NCI-H2029 (cell line): ENCODE measurements around the gene AOX1.
"Not testable (repeated sequence)": the region's sequence is repeated elsewhere in the genome, so short reads cannot be mapped to it uniquely, and the experiment has no call there.

Source experiments
- DNase-seq: peaks from one replicate; lab custom pipeline; 2025; lab: John Stamatoyannopoulos, UW

Gene AOX1

DNA sequence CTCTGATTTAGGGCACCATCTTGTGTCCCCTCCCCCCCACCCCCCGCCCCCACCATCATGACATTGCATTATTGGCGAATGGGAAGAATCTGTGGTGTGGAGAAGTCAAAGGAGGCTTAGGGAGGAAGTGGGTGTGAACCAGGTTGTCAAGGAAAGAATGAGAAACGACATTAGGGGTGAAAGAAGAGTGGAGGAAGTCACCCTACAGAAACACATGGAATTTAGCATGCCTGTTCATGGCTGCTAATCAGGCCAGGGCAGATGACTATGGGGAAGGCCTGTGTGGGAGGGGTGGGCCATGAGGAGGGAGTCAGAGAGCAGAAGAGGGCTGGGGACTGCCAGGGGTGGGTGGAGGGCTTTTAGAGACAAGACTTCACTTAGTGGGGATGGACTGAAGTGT lies 81.6 kb downstream of the AOX1 start:
- DNase-seq = no peak

DNA sequence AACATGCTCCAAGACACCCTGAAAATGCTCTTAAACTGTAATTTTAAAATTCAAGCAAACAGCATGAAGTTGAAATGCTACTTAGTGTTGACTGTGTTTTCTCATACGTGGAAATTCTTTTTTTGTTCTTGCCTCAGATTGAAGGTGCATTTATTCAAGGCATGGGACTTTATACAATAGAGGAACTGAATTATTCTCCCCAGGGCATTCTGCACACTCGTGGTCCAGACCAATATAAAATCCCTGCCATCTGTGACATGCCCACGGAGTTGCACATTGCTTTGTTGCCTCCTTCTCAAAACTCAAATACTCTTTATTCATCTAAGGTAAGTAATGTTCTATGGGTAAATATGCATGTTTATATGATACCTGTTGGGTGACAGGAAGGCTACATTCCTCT lies 82.7 kb downstream of the AOX1 start:
- DNase-seq = no peak

DNA sequence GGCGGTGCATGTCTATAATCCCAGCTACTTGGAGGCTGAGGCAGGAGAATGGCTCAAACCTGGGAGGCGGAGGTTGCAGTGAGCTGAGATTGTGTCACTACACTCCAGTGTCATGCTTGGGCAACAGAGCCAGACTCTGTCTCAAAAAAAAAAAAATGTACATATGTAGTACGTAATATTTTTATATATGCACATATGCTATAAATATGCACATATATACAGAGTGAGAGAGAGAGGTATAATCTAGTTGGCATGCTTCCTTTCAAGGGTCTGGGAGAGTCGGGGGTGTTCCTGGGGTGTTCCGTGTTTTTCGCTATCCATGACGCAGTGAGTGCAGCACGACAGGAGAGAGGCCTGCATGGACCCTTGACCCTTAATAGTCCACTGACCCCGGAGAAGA lies 83.5 kb downstream of the AOX1 start:
- DNase-seq = no peak

DNA sequence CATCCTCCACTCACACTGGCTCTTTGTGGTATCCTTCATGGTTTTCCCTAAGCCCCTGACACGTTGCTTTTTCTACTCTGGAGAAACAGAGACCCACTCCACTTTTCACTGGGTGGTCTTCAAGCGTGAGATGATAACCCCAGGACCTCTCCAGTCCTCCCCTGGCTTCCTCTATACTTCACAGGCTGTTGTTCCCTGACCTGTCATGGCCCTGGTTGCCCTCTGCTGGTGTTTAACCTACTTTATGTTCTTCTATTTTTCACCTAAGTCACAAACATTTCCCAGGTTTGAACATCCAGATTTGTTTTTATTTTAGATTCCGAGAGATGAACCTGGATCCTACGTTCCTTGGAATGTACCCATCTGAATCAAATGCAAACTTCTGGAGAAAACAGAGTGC lies 84.5 kb downstream of the AOX1 start:
- DNase-seq = no peak

DNA sequence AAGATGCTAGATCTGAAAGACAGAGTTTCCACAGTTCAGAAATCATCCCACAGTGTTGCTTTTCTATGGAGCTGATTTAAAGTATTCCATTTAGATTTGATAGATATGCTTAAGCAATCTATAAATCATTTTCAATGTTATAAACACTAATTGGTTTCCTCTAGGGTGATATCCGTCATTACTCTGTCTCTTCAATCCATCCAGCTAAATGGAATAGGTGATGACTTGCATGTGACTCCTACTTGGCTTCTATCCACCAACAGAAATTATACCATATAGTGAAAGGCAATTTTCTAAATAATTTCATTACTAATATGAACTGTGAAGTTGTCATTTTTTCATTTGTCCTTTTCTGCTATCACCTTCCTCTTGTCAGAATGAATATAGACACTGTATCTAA lies 84.9 kb downstream of the AOX1 start:
- DNase-seq = no peak

DNA sequence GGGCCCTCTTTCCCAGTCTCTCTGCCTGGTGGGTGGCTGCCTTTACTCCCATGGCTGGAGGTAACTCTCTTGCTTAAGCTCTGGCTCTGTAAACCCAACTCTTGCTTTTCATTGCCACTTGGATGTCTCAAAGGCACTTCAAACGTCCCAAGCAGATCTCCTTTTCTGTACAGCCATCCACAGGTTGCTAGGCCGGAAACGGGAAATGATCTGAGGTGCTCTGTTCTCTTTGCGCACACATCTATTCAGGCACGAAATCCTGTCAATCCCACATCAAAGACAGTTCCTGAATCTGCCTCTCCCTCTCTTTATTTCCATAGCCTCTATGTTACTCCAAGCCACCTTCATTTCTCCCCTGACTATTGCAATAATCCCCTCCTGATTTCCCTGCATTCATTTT lies 87.4 kb downstream of the AOX1 start:
- no peak for DNase-seq

DNA sequence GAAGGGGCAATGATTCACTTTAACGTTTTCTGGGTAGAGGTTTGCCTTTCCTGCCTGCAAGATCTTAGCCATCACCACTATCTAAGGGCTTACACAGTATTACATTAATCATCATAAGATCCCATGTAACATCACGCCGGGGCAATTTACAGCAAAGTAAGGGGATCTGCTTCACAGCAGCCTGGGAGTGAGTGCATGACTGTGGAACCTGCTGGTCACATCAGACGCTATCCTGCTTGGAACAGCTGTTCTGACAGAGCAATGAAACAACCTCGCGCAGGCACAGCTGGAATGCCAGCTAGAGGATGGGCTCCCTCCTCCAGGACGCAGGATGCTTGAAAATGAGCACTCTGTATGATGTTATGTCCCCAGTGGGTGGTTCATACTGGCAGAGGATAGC lies 89.0 kb downstream of the AOX1 start:
- no peak for DNase-seq

DNA sequence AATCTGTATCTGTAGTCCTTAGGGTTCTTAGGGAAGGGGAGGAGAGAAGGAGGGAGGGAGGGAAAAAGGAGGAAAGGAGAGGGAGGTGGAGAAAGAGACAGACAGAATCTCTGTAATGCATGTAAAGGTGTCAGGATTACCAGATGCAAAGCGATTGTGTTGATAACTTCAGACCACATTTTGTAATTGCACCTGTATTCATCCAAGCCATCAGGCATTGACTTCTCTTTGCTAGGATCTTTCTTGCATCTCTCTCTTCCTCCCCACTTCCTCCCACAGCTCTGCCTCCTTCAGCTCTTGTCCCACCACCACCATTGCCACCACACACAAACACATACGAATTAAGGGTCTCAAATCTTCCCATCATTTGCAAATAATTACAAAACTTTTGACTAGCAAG lies 91.4 kb downstream of the AOX1 start:
- no peak for DNase-seq

DNA sequence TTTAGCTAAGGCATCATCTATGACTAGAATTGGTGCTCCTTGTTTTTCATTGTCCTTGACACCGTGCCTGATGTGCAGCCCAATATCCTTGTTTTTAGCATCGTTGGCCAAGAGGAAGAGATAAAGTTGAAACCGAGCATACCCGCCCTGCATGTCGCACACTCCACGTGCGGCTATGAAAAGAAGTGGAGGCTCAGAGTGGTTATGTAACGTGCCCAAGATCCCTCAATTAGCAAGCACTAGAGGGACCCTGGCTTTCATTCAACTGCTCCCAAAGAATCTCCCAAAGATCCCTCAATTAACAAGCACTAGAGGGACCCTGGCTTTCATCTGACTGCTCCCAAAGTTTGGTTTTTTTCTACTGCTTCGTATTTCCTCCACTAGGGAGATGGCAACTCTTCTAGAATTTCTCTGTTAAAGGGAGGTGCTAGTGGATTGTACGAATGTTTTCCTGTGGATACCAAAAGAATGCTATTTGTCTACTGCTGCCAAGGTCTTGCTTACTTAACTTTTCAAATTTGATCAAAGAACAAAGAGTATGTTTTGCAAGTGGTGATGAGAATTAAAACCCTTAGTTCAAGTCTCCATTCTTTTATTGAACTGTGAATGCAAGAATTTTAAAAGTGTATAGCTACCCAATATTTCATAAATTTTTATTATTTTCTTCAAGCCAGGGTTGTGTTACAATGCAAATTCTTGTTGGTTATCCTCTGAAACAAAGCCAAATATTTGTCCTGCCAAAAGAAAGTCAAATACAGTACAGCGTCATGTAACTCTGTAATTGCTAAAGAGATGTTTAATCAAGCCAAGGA lies 92.1 kb downstream of the AOX1 start:
- DNase-seq = no peak

DNA sequence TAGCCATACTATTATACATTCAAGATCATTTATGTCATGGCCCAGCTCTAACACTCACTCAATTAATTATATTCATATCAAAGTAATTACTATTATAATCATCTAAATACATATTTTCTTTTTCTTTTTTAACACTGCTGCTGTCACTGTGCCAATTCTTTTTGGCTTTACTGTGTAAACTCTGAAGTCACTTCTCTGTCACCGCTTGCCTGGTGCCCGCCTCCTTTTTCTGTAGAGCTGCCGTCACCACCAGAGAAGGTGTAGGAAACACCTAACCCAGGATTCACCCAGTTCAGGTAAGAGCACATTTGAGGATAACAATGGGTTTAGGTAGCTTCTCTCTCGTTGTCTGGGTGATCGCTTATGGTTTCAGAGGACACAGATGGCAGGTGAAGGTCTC lies 93.3 kb downstream of the AOX1 start:
- DNase-seq = no peak

DNA sequence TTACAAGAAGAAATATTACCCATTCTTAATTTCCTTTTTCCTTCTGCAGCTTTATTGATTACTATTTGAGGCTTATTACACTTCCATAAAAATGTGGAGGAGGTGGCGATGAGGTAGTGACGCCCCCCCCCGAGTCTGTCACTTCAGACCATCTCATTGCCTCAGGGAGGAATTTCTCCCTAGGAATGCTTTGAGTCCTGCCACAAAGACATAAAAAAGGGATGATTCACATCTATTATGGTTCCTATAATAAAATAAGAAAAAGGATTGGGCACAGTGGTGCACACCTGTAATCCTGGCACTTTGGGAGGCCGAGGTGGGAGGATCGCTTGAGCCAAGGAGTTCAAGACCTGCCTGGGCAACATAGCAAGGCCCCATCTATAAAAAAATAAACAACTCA lies 93.7 kb downstream of the AOX1 start:
- no peak for DNase-seq

DNA sequence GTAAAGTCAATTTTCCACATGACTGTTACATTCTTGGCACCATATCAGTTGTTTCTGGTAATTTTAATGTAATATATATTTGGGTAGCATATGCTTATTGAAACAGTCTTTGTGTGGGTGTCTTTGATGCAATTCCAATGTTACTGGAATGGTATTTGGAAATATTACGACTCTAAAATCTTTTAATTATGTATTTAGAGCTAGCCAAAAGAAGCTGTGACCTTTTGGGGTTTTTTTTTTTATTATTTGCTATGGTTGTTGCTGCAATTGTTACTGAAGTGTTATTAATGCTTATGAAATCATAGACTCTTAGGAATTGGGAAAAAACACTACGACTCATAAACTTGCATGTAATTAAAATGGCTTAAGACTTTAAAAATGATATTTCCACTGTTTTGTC lies 95.9 kb downstream of the AOX1 start:
- no peak for DNase-seq

DNA sequence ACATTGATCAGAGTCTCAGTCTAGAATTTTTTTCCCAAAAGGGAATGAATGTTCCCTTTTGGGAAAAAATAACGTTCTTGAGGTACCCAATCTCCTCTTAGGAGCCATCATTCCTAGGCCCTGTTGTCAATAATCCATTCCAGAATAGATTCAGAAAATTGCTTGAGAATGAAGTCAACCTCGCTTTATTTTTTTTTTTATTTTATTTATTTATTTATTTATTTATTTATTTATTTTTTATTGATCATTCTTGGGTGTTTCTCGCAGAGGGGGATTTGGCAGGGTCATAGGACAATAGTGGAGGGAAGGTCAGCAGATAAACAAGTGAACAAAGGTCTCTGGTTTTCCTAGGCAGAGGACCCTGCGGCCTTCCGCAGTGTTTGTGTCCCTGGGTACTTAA lies 96.6 kb downstream of the AOX1 start:
- not testable (repeated sequence) for DNase-seq

DNA sequence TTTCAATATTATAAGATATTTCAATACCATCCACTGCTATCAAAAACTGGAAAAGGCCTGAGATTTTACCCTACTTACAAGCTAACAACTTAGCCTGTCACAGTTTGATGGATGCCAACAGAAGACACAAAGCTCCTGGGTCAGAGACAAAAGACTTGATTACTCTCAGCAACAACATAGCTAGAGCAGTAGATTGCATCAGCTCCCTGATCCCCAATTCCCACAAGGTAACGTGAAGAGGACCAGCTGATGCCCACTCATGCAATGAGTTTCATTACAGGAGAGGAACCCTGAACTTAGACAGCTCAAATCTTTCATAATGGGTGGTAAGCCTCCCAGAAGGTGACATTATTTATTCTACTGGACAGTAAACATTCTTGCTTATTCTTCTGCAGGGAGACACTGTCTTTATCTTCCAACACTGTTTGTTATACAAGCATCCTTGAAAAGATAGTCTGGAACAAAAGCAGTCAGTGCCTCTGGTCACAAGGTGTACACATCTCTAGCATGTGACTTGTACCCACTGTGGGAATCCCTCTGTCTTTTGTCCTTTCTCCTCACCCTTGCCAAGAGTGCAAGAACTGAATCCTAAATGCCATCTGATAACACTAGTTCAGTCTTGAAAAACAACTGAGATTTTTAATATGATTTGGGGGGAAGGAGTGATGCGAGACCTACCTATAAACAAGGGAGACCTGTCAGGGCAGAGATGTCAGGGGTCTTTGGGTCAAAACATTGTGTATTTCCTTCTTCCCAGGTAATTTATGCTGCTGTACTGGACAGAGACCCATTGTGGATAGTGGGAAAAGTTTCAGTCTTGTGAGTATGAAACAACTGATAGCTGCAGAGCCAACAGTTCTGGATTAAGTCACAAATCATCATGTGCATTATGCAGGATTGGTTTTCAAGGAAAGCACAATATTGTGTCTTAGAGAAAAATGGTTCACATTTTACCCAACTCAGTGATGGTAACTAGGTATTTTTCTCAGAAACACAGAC lies 102.4 kb downstream of the AOX1 start:
- DNase-seq = no peak

DNA sequence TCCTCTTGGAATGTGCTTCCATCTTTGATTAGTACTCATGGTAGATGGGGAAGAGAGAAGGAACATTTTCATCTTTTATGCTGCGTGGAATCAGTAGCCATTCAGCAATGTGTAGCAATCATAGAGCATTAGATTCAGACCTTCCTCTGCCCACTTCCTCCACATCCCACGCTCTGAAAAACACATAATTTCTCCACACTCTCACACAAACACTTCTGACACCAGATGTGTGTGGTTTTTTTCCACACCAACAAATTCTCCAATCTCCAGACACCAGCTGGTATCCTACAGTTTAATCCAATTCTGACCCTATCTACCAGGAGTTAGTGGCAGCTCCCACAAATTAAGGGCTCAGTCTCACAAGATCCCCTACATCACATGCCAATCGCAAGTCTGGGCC lies 103.3 kb downstream of the AOX1 start:
- no peak for DNase-seq

DNA sequence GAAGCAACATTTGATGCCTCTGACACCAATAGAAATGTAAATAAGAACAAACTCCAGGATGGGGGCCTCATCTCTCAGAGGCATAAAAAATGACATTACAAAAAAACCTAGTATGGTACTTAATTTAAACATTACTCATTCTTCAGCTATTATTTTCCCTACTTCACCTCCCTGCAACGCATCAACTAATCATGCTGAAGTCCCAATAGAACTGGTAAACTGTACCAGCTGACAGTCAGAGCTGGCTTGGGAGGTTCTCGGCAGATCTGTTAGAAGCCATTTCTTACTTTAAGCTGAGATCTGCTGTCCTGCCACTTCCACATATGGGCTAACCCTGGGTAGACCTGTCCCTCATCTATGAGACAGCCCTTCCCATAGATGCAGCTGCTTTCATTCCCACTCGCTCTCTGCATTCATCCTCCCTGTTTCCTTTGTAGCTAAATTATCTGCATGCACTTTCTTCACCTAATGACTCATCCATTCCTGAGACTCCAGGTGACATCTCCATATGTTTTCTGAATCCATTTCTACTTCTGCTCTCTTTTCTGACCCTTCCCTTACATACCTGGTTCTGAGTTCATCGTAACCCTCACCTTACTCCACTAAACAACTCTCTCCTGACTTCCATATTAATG lies 108.1 kb downstream of the AOX1 start:
- DNase-seq = no peak

DNA sequence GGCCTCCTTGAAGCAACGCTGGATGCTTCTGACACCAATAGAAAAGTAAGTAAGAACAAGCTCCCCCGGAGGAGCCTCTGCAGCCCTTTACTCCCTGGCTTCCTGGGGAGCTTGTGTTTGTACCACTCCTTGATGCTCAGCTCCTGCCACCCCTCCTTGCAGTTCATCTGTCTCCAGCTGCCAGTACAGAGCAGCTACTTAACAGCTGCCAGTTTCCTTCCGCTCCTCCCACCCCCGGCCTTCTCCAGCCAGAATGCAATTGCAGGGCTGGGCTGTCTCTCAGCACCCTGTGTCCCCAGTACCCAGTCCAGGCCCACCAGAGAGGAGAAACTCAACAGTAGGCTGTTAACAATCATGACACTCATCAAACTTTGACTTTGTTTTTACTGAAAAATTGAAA lies 109.4 kb downstream of the AOX1 start:
- DNase-seq = no peak

DNA sequence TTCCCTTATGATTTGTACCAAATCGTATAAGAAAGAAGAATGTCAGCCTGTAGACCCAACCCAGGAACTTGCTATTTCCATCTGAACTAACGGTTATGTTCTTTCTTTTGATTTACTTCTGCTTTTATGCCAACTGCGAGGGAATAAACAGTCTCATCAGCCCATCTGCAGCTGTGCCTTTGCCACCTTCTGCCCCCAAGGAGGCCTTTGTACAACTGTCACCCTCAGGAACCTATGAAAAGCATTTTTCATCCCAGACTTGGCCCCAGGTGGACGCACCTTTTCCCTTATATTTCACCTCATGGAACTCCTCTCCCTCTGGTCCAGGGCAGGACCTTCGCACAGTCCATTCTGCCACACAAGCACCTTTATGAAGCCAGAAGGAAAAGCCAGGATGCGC lies 109.8 kb downstream of the AOX1 start:
- DNase-seq = no peak

DNA sequence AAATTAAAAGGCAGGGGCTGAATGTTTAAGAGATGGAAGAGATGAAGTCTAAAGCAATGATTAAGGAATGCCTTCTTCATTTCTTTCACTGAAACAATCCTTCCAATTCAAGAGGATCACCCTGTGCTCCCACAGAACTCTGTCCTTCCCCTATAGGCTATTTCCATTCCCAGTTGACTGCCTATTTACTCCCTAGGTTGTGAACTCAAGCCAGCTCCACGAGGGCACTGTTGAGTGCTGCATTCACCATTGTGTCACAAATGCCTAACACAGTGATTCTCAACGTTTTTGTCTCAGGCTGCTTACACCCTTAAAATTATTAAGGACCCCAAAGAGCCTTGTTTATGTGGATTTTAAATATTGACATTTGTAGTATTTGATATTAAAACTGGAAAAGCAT lies 112.4 kb downstream of the AOX1 start:
- no peak for DNase-seq

DNA sequence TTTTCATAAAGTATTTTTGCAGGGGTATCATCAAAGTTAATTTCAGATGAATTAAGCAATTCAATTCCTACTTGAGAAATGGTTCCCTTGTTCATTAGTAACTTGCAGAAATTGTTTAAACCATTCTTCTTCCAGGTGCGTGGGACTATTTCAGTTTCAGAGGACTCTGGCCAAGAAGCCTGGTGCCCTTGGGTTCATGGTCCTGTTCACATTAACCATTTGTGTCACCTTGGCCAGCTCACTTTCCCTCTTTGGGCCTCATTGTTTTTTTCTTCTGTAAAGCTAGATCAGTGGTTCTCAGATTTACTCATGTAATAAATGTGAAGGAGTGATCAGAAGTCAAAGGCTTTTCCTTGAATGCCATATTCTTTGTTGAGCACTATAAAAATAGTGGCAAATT lies 113.5 kb downstream of the AOX1 start:
- DNase-seq = no peak

DNA sequence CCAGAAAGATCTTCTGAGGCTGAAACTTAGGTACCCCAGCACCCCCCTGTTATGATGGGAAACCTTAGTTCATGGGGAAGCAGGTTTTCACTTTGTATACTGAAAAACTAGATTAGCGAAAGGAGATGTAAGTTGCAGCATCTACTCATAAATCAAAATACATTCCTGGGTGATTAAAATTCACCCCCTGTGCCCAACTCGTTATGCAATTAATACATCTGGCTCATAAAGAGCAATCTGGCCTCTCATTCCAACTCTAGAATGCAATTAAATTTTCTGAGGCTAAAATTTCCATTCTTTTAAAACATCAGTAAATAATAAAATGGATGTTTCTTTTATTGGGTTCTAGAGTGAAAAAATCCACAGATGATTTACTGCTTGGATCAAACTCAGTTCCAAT lies 115.0 kb downstream of the AOX1 start:
- no peak for DNase-seq

DNA sequence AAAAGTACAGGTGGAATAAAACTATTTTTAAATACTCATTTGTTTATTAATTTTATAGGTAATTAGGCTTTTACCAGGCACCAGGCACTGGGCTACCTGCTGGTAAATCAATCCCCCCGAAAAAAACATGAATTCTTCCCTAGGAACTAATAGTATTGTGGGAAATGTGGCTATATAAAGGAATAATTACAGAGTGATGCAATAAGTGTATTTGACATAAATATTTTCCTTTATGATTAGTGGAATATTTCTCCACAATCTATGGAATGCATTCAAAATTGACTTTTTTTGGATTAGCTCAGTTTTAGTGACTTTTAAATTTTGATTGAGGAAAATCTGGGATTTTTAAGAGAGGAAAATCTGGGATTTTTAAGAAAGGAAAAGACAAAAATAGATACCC lies 116.2 kb downstream of the AOX1 start:
- DNase-seq = no peak

DNA sequence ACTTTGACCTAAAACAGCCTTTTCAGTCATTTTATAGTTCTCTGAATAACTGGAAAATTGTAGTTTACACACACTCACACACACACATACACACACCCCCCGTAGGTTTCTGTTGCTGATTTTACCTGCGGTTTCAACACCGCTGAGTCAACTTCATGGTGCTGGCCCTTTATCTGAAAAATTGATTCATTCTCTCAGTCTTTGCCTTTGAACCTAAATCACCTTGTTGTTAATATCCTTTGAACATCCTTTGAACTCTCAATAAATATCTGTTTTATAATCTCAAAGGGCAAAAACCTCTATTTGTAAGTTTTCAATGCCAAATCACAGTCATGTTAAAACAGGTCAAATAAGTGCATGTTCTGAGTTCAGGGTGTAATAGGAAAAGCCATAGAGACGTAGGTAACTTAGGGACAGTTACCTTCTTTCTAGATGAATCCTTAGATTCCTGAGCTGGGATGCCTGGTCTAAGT lies 116.9 kb downstream of the AOX1 start:
- DNase-seq = no peak
